ENCODE results near the gene EED.
"Not testable (repeated sequence)": the region's sequence is repeated elsewhere in the genome, so short reads cannot be mapped to it uniquely, and the experiment has no call there.

Gene EED

GRCh38 chr11:86219311-86220193, 25.0 kb upstream of the EED start:
- DNase-seq (ENCODE audit: low spot score), result no peak

- no peak for DNase-seq (ENCODE audit: low spot score)
Measured at GRCh38 chr11:86220653-86221052, 23.9 kb upstream of the EED start.

GRCh38 chr11:86222081-86222480, 22.5 kb upstream of the EED start:
- no peak for DNase-seq (ENCODE audit: low spot score)

- DNase-seq (ENCODE audit: low spot score), result not testable (repeated sequence)
Measured at GRCh38 chr11:86224575-86224974, 20.0 kb upstream of the EED start.

- DNase-seq (ENCODE audit: low spot score), result not testable (repeated sequence)
Measured at GRCh38 chr11:86225344-86225743, 19.2 kb upstream of the EED start.

GRCh38 chr11:86228269-86229038, 16.1 kb upstream of the EED start:
- no peak for DNase-seq (ENCODE audit: low spot score)

- DNase-seq (ENCODE audit: low spot score), result not testable (repeated sequence)
Measured at GRCh38 chr11:86229039-86229330, 15.6 kb upstream of the EED start.

- DNase-seq (ENCODE audit: low spot score), result no peak
Measured at GRCh38 chr11:86230179-86230804, 14.3 kb upstream of the EED start.

- DNase-seq (ENCODE audit: low spot score), result no peak
Measured at GRCh38 chr11:86230921-86231434, 13.6 kb upstream of the EED start.

- no peak for DNase-seq (ENCODE audit: low spot score)
Measured at GRCh38 chr11:86232556-86232955, 12.0 kb upstream of the EED start.

GRCh38 chr11:86234831-86235461, 9.6 kb upstream of the EED start:
- DNase-seq (ENCODE audit: low spot score), result no peak

- no peak for DNase-seq (ENCODE audit: low spot score)
Measured at GRCh38 chr11:86237267-86237804, 7.2 kb upstream of the EED start.

- DNase-seq (ENCODE audit: low spot score), result no peak
Measured at GRCh38 chr11:86240164-86240563, 4.4 kb upstream of the EED start.

- DNase-seq (ENCODE audit: low spot score), result no peak
Measured at GRCh38 chr11:86241956-86242535, 2.5 kb upstream of the EED start.

GRCh38 chr11:86243396-86243795, 1.2 kb upstream of the EED start:
- peak; percentile 21 for DNase-seq (ENCODE audit: low spot score)

- no peak for DNase-seq (ENCODE audit: low spot score)
Measured at GRCh38 chr11:86244063-86244521, 461 bp upstream of the EED start.

- peak; percentile 30 for DNase-seq (ENCODE audit: low spot score)
Measured at GRCh38 chr11:86245369-86246292, 1.1 kb downstream of the EED start.

- no peak for DNase-seq (ENCODE audit: low spot score)
Measured at GRCh38 chr11:86246293-86246675, 1.7 kb downstream of the EED start.

- peak; percentile 29 for DNase-seq (ENCODE audit: low spot score)
Measured at GRCh38 chr11:86247608-86248007, 3.1 kb downstream of the EED start.

- DNase-seq (ENCODE audit: low spot score), result no peak
Measured at GRCh38 chr11:86248609-86249008, 4.1 kb downstream of the EED start.

All from hematopoietic multipotent progenitor cell treated with erythropoietin and hydrocortisone succinate and interleukin-3 and kit ligand, for 17 days (in vitro differentiated cells).